ENCODE measurements around the gene ZNF772. TPM values are rescaled to one million over a fixed set of nuclear protein-coding genes. Genes with fewer than 3 reads are reported as not detected.

Gene ZNF772
- total RNA-seq (2022; extraction: Qiagen RNA extraction), result 0.86 to 1.8 TPM (median 1.6 TPM) in 5 replicates

GRCh38 chr19:57477191-57478008, at the start of gene ZNF772:
Gene ZNF772 (minus strand): TSS chr19:57477566. CDS start chr19:57477309, 257 bp downstream.

GRCh38 chr19:57499680-57500395, 22.5 kb upstream of the ZNF772 start, which contains the start of gene ZNF773:
Gene ZNF773 (plus strand): TSS chr19:57499938. CDS start chr19:57500081, 143 bp downstream.

GRCh38 chr19:57487477-57488298, 10.3 kb upstream of the ZNF772 start, which contains the start of gene ZNF419:
Gene ZNF419 (plus strand): TSS chr19:57487750. CDS start chr19:57487951, 201 bp downstream.

GRCh38 chr19:57435062-57435978, 42.0 kb downstream of the ZNF772 start, which contains the start of gene ZNF749:
Gene ZNF749 (plus strand): TSS chr19:57435325. CDS start chr19:57435579, 254 bp downstream.

Other genes starting within 250 kb of the ZNF772 start
- 0.26 to 0.62 TPM (median 0.40 TPM) in 5 replicates for gene AURKC, start 246.5 kb downstream of the ZNF772 start, total RNA-seq (2022; extraction: Qiagen RNA extraction)
- gene ZNF805, start 236.9 kb downstream of the ZNF772 start, total RNA-seq (2022; extraction: Qiagen RNA extraction), result 1.5 to 2.8 TPM (median 2.3 TPM) in 5 replicates
- gene ZNF460, start 197.1 kb downstream of the ZNF772 start, total RNA-seq (2022; extraction: Qiagen RNA extraction), result 0.92 to 1.9 TPM (median 1.1 TPM) in 5 replicates
- gene ZNF543, start 157.1 kb downstream of the ZNF772 start, total RNA-seq (2022; extraction: Qiagen RNA extraction), result 1.6 to 1.9 TPM (median 1.7 TPM) in 5 replicates
- 2.2 to 2.6 TPM (median 2.2 TPM) in 5 replicates for gene ZNF304, start 126.3 kb downstream of the ZNF772 start, total RNA-seq (2022; extraction: Qiagen RNA extraction)
- 13.1 to 17.4 TPM (median 13.3 TPM) in 5 replicates for gene TRAPPC2B, start 114.0 kb downstream of the ZNF772 start, total RNA-seq (2022; extraction: Qiagen RNA extraction)
- gene ZNF547, start 114.0 kb downstream of the ZNF772 start, total RNA-seq (2022; extraction: Qiagen RNA extraction), result 1.0 to 1.7 TPM (median 1.5 TPM) in 5 replicates
- gene ZNF548, start 87.7 kb downstream of the ZNF772 start, total RNA-seq (2022; extraction: Qiagen RNA extraction), result 3.8 to 4.8 TPM (median 4.0 TPM) in 5 replicates
- gene ZNF17, start 66.4 kb downstream of the ZNF772 start, total RNA-seq (2022; extraction: Qiagen RNA extraction), result 5.0 to 7.8 TPM (median 5.2 TPM) in 5 replicates
- gene ZNF749, start 42.2 kb downstream of the ZNF772 start, total RNA-seq (2022; extraction: Qiagen RNA extraction), result 12.5 to 13.8 TPM (median 13.5 TPM) in 5 replicates
- 0.06 to 0.13 TPM in 2 of 5 replicates, not detected in the others for gene VN1R1, start 20.4 kb downstream of the ZNF772 start, total RNA-seq (2022; extraction: Qiagen RNA extraction)
- gene ZNF419, start 10.2 kb upstream of the ZNF772 start, total RNA-seq (2022; extraction: Qiagen RNA extraction), result 5.3 to 6.8 TPM (median 6.5 TPM) in 5 replicates
- gene ZNF773, start 22.4 kb upstream of the ZNF772 start, total RNA-seq (2022; extraction: Qiagen RNA extraction), result 4.2 to 5.7 TPM (median 4.9 TPM) in 5 replicates
- gene ZNF549, start 49.8 kb upstream of the ZNF772 start, total RNA-seq (2022; extraction: Qiagen RNA extraction), result 1.7 to 2.0 TPM (median 1.8 TPM) in 5 replicates
- 2.6 to 4.2 TPM (median 3.9 TPM) in 5 replicates for gene ZNF550, start 82.3 kb upstream of the ZNF772 start, total RNA-seq (2022; extraction: Qiagen RNA extraction)
- 3.8 to 5.0 TPM (median 4.4 TPM) in 5 replicates for gene ZNF416, start 101.3 kb upstream of the ZNF772 start, total RNA-seq (2022; extraction: Qiagen RNA extraction)
- gene ZIK1, start 106.6 kb upstream of the ZNF772 start, total RNA-seq (2022; extraction: Qiagen RNA extraction), result 0.03 to 0.08 TPM in 2 of 5 replicates, not detected in the others
- 4.3 to 5.1 TPM (median 4.6 TPM) in 5 replicates for gene ZNF530, start 122.3 kb upstream of the ZNF772 start, total RNA-seq (2022; extraction: Qiagen RNA extraction)
- 7.3 to 9.0 TPM (median 8.1 TPM) in 5 replicates for gene ZNF134, start 136.7 kb upstream of the ZNF772 start, total RNA-seq (2022; extraction: Qiagen RNA extraction)
- gene ZNF211, start 155.6 kb upstream of the ZNF772 start, total RNA-seq (2022; extraction: Qiagen RNA extraction), result 6.3 to 6.9 TPM (median 6.8 TPM) in 5 replicates
- gene ZSCAN4, start 191.4 kb upstream of the ZNF772 start, total RNA-seq (2022; extraction: Qiagen RNA extraction), result not detected in 5 replicates
- gene ZNF551, start 204.4 kb upstream of the ZNF772 start, total RNA-seq (2022; extraction: Qiagen RNA extraction), result 4.4 to 6.4 TPM (median 5.4 TPM) in 5 replicates
- not detected in 5 replicates for gene ZNF154, start 231.6 kb upstream of the ZNF772 start, total RNA-seq (2022; extraction: Qiagen RNA extraction)